IMR-90 (cell line): ENCODE measurements around the gene IL31RA. TPM values are rescaled to one million over a fixed set of nuclear protein-coding genes. Genes with fewer than 3 reads are reported as not detected.

Experiments used
- ATAC-seq: fragments of 200-7000 bp; cut with Tn5 transposase; 2 replicates; pipeline ENCODE4 v1.9.1; 2020; ENCODE audit warnings: low read depth, mild to moderate bottlenecking, moderate library complexity
- BruUV-seq: library from RNA; stranded (reverse); fragments of 400-500 nt; replicated peaks from 2 replicates; lab custom pipeline; 2021; lab: Mats Ljungman, UMichigan
- CTCF ChIA-PET: fragments of 300-600 bp; formaldehyde crosslinking; extraction: SDS; loops from one replicate; lab custom pipeline; 2021; ENCODE audit warnings: antibody characterized with exemption; lab: Yijun Ruan, JAX
- POLR2A ChIA-PET: fragments of 300-600 bp; sonication (Branson Sonifier 250); formaldehyde crosslinking; loops from one replicate; lab custom pipeline; 2022; ENCODE audit warnings: antibody characterized with exemption; ENCODE audit not compliant: unreplicated experiment; lab: Charles Lee
- DNase-seq: peaks from one replicate; pipeline ENCODE4 v3.0.0; 2013
- H2AFZ ChIP-seq: replicated peaks from 2 replicates; pipeline ENCODE3; 2013; ENCODE audit warnings: low read length, mild to moderate bottlenecking; ENCODE audit not compliant: poor library complexity
- H2AK5ac ChIP-seq: 2 replicates; pipeline ENCODE4 v1.6.1; 2013; ENCODE audit warnings: low read depth, low read length, inconsistent platforms
- H2AK9ac ChIP-seq: replicated peaks from 2 replicates; pipeline ENCODE3; 2013; ENCODE audit warnings: mild to moderate bottlenecking, low read depth, low read length, moderate library complexity; ENCODE audit not compliant: poor library complexity
- H2BK120ac ChIP-seq: 2 replicates; pipeline ENCODE4 v1.6.1; 2013; ENCODE audit warnings: low read depth, low read length, inconsistent platforms
- H2BK15ac ChIP-seq: 3 replicates; pipeline ENCODE4 v1.6.1; 2013; ENCODE audit warnings: low read depth, low read length, inconsistent platforms
- H2BK20ac ChIP-seq: 2 replicates; pipeline ENCODE4 v1.6.1; 2013; ENCODE audit warnings: low read depth, mild to moderate bottlenecking, inconsistent platforms, low read length, moderate library complexity
- H2BK5ac ChIP-seq: 2 replicates; pipeline ENCODE4 v1.6.1; 2013; ENCODE audit warnings: mild to moderate bottlenecking, low read depth, low read length, inconsistent platforms; ENCODE audit not compliant: poor library complexity, severe bottlenecking
- H3K14ac ChIP-seq: replicated peaks from 2 replicates; pipeline ENCODE4 v1.6.1; 2013; ENCODE audit warnings: low read depth, low read length, inconsistent platforms
- H3K18ac ChIP-seq: 2 replicates; pipeline ENCODE4 v1.6.1; 2013; ENCODE audit warnings: low read depth, low read length, control low read depth
- H3K23ac ChIP-seq: 2 replicates; pipeline ENCODE4 v1.6.1; 2013; ENCODE audit warnings: low read depth, low read length, inconsistent platforms
- H3K27ac ChIP-seq: 2 replicates; pipeline ENCODE4 v1.5.1; 2013; ENCODE audit warnings: mild to moderate bottlenecking, control low read depth, low read length; ENCODE audit not compliant: insufficient read depth
- H3K27me3 ChIP-seq: 2 replicates; pipeline ENCODE4 v1.6.1; 2013; ENCODE audit warnings: low read length; ENCODE audit not compliant: control insufficient read depth, insufficient read depth
- H3K36me3 ChIP-seq: 2 replicates; pipeline ENCODE4 v1.6.1; 2013; ENCODE audit warnings: low read length, mixed read lengths; ENCODE audit not compliant: control insufficient read depth, insufficient read depth
- H3K4ac ChIP-seq: 2 replicates; pipeline ENCODE4 v1.6.1; 2013; ENCODE audit warnings: low read depth, low read length, inconsistent platforms
- H3K4me1 ChIP-seq: 2 replicates; pipeline ENCODE4 v1.6.1; 2013; ENCODE audit warnings: low read length, mixed read lengths; ENCODE audit not compliant: control insufficient read depth, insufficient read depth
- H3K4me2 ChIP-seq: 2 replicates; pipeline ENCODE4 v1.6.1; 2013; ENCODE audit warnings: low read depth, mild to moderate bottlenecking, control low read depth, low read length, moderate library complexity
- H3K4me3 ChIP-seq: 2 replicates; pipeline ENCODE4 v1.5.1; 2013; ENCODE audit warnings: low read depth, mild to moderate bottlenecking, control low read depth, low read length, moderate library complexity; ENCODE audit not compliant: insufficient read depth
- H3K56ac ChIP-seq: 2 replicates; pipeline ENCODE4 v1.6.1; 2013; ENCODE audit warnings: low read length, inconsistent platforms; ENCODE audit not compliant: insufficient read depth; ENCODE audit errors: extremely low read depth
- H3K79me1 ChIP-seq, 2 experiments: 2 replicates each; pipeline ENCODE4 v1.6.1; 2013; ENCODE audit warnings: low read length in 2 of 2, inconsistent platforms in 1 of 2, low read depth in 1 of 2
- H3K9ac ChIP-seq: 2 replicates; pipeline ENCODE4 v1.6.1; 2013; ENCODE audit warnings: low read depth, low read length, control low read depth
- H3K9me1 ChIP-seq: 2 replicates; pipeline ENCODE4 v1.6.1; 2013; ENCODE audit warnings: low read length, inconsistent platforms; ENCODE audit not compliant: insufficient read depth
- H3K9me3 ChIP-seq: 2 replicates; pipeline ENCODE4 v1.6.1; 2013; ENCODE audit warnings: low read length; ENCODE audit not compliant: control insufficient read depth, insufficient read depth
- H4K20me1 ChIP-seq: 2 replicates; pipeline ENCODE4 v1.6.1; 2013; ENCODE audit warnings: low read length, inconsistent platforms; ENCODE audit not compliant: insufficient read depth
- H4K5ac ChIP-seq: 2 replicates; pipeline ENCODE4 v1.6.1; 2013; ENCODE audit warnings: mild to moderate bottlenecking, low read depth, low read length, control low read depth
- H4K8ac ChIP-seq, 2 experiments: 2 replicates each; pipeline ENCODE4 v1.6.1; 2013; ENCODE audit warnings: low read depth in 2 of 2, low read length in 2 of 2, control low read depth in 1 of 2, inconsistent platforms in 1 of 2
- H4K91ac ChIP-seq: 2 replicates; pipeline ENCODE4 v1.6.1; 2013; ENCODE audit warnings: low read depth, low read length, inconsistent platforms; ENCODE audit not compliant: insufficient read depth
- BHLHE40 ChIP-seq: fragments of 150-350 bp; IDR thresholded peaks from 2 replicates; pipeline ENCODE4 v1.6.1; 2016; ENCODE audit warnings: mild to moderate bottlenecking, low read depth, low read length
- CEBPB ChIP-seq: IDR thresholded peaks from 2 replicates; pipeline ENCODE4 v1.6.1; 2012; ENCODE audit warnings: low read depth, low read length, improper control_type of control experiment
- CHD1 ChIP-seq: IDR thresholded peaks from 2 replicates; pipeline ENCODE4 v1.6.1; 2012; ENCODE audit warnings: low read depth, low read length, improper control_type of control experiment
- ELK1 ChIP-seq: fragments of 150-350 bp; IDR thresholded peaks from 2 replicates; pipeline ENCODE4 v1.6.1; 2016; ENCODE audit warnings: low read depth, mild to moderate bottlenecking, low read length, moderate library complexity, borderline replicate concordance
- FOS ChIP-seq: fragments of 150-350 bp; IDR thresholded peaks from 2 replicates; pipeline ENCODE4 v1.6.1; 2016; ENCODE audit warnings: low read depth, low read length
- MAFK ChIP-seq: IDR thresholded peaks from 2 replicates; pipeline ENCODE4 v1.6.1; 2012; ENCODE audit warnings: low read depth, low read length, improper control_type of control experiment
- MAZ ChIP-seq: IDR thresholded peaks from 2 replicates; pipeline ENCODE4 v1.6.1; 2012; ENCODE audit warnings: low read depth, mild to moderate bottlenecking, low read length, improper control_type of control experiment, moderate library complexity, borderline replicate concordance
- MXI1 ChIP-seq: IDR thresholded peaks from 2 replicates; pipeline ENCODE4 v1.6.1; 2012; ENCODE audit warnings: low read depth, mild to moderate bottlenecking, low read length, moderate library complexity, borderline replicate concordance
- NFE2L2 ChIP-seq: fragments of 150-350 bp; IDR thresholded peaks from 2 replicates; pipeline ENCODE4 v1.6.1; 2016; ENCODE audit warnings: low read depth, mild to moderate bottlenecking, low read length
- POLR2A ChIP-seq: IDR thresholded peaks from 2 replicates; pipeline ENCODE4 v1.6.1; 2012; ENCODE audit warnings: mild to moderate bottlenecking, low read depth, low read length
- RAD21 ChIP-seq: IDR thresholded peaks from 2 replicates; pipeline ENCODE4 v1.6.1; 2012; ENCODE audit warnings: low read length, improper control_type of control experiment
- RCOR1 ChIP-seq: IDR thresholded peaks from 2 replicates; pipeline ENCODE4 v1.6.1; 2012; ENCODE audit warnings: mild to moderate bottlenecking, low read length, improper control_type of control experiment; ENCODE audit not compliant: insufficient replicate concordance
- RFX5 ChIP-seq: IDR thresholded peaks from 2 replicates; pipeline ENCODE4 v1.8.0; 2012; ENCODE audit warnings: low read depth, mild to moderate bottlenecking, low read length, moderate library complexity
- SMC3 ChIP-seq: fragments of 150-350 bp; IDR thresholded peaks from 2 replicates; pipeline ENCODE4 v1.6.1; 2016; ENCODE audit warnings: low read depth, mild to moderate bottlenecking, antibody characterized with exemption, low read length, moderate library complexity
- USF2 ChIP-seq: fragments of 150-350 bp; IDR thresholded peaks from 2 replicates; pipeline ENCODE4 v1.6.1; 2017; ENCODE audit warnings: mild to moderate bottlenecking, antibody characterized with exemption, low read length, low read depth
- WGBS, 2 experiments: methylation state at CpG; one replicate each; pipeline versions ENCODE4 v1.1.5 to v1.1.7; 2013; ENCODE audit warnings: missing lambda C conversion rate in 2 of 2; ENCODE audit not compliant: insufficient read length in 1 of 2; ENCODE audit errors: extremely low coverage in 2 of 2; 5-methylcytosine and 5-hydroxymethylcytosine counted together
- dilution Hi-C: fragments of 300-500 bp; cut with HindIII; formaldehyde crosslinking; loops from one replicate; pipeline ENCODE4 v1.14.3; 2018; ENCODE audit warnings: low sequenced_read_pairs; ENCODE audit not compliant: unreplicated experiment
- in situ Hi-C: fragments of 300-500 bp; cut with MboI; formaldehyde crosslinking; loops from 3 replicates; pipeline ENCODE4 v1.14.3; 2019; ENCODE audit warnings: low sequenced_read_pairs, inconsistent platforms, mixed read lengths
- intact Hi-C: fragments of 100-400 bp; cut with micrococcal nuclease; formaldehyde crosslinking; loops from 2 replicates; pipeline ENCODE4 v1.10.0; 2022
- polyA plus RNA-seq, 3 experiments: library from polyadenylated mRNA; depleted of rRNA; stranded (reverse); fragments of >200 nt; gene quantifications; 2 replicates each; pipeline ENCODE4 v1.2.3, GENCODE V29; 2012; ENCODE audit warnings: low replicate concordance in 1 of 3
- total RNA-seq: library from RNA; depleted of rRNA; stranded (reverse); fragments of >200 nt; gene quantifications from 2 replicates; pipeline ENCODE4 v1.2.3, GENCODE V29; 2012
- TF ChIP-seq, protein P1 (sequence below): conservative IDR thresholded peaks from 2 replicates; pipeline ENCODE4 v1.5.1; 2012; ENCODE audit warnings: mild to moderate bottlenecking, low read depth, low read length, improper control_type of control experiment

Gene IL31RA
- total and polyA plus RNA-seq, 2 of the 4 experiments (the other 2 are of a cell fraction) = 0.39 to 0.90 TPM

GRCh38 chr5:55959208-55959607, 108.1 kb downstream of the IL31RA start:
- no peak for ATAC-seq
- no peak overlapping the region for H3K9ac ChIP-seq
- H4K91ac ChIP-seq = no peak overlapping the region
- no peak overlapping the region for H2BK5ac ChIP-seq
- POLR2A ChIA-PET = interaction anchor here (0.6 kb wide), 1 partner anchor 12 kb away, joined by 4 read pairs; no protein-coding TSS in a partner anchor
- no peak overlapping the region for H2AK5ac ChIP-seq
- no peak overlapping the region for H2BK120ac ChIP-seq
- no peak overlapping the region for H4K8ac ChIP-seq
- H3K9me1 ChIP-seq = peaks cover 3% of the 10 kb centered on the region
- H3K18ac ChIP-seq = no peak overlapping the region
- no CpG with 5 or more reads among the region's 1 CpG for WGBS, 2 experiments
- H3K4me2 ChIP-seq = no peak overlapping the region
- no peaks in the 10 kb centered on the region; the same call in 1 of the 2 replicates for H4K20me1 ChIP-seq
- H3K56ac ChIP-seq = no peak overlapping the region
- intact Hi-C loops (loop anchor here (2.0 kb wide), 1 partner anchor 16 kb away; no protein-coding TSS in a partner anchor), in situ Hi-C loops (loop anchor here (25.0 kb wide), 1 partner anchor 1253 kb away; no protein-coding TSS in a partner anchor), dilution Hi-C loops (no loop called here)
- no peak overlapping the region for H3K4ac ChIP-seq
- H4K5ac ChIP-seq = no peak overlapping the region
- no peaks in the 10 kb centered on the region for H3K4me1 ChIP-seq
- no peak for TF ChIP-seq USF2
- TF ChIP-seq MAZ = no peak
- no peak for TF ChIP-seq RFX5
- TF ChIP-seq MAFK = no peak
- no peak for TF ChIP-seq FOS
- no peak for TF ChIP-seq CHD1
- no peak for TF ChIP-seq ELK1
- TF ChIP-seq SMC3 = no peak
- no peak for TF ChIP-seq RCOR1
- no peak for TF ChIP-seq BHLHE40
- no peak for TF ChIP-seq NFE2L2
- no peak for TF ChIP-seq POLR2A
- TF ChIP-seq MXI1 = no peak
- no peak for TF ChIP-seq RAD21
- TF ChIP-seq CEBPB = no peak
- TF ChIP-seq, protein P1, sequence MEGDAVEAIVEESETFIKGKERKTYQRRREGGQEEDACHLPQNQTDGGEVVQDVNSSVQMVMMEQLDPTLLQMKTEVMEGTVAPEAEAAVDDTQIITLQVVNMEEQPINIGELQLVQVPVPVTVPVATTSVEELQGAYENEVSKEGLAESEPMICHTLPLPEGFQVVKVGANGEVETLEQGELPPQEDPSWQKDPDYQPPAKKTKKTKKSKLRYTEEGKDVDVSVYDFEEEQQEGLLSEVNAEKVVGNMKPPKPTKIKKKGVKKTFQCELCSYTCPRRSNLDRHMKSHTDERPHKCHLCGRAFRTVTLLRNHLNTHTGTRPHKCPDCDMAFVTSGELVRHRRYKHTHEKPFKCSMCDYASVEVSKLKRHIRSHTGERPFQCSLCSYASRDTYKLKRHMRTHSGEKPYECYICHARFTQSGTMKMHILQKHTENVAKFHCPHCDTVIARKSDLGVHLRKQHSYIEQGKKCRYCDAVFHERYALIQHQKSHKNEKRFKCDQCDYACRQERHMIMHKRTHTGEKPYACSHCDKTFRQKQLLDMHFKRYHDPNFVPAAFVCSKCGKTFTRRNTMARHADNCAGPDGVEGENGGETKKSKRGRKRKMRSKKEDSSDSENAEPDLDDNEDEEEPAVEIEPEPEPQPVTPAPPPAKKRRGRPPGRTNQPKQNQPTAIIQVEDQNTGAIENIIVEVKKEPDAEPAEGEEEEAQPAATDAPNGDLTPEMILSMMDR = no peak
- H3K27me3 ChIP-seq = no peaks in the 10 kb centered on the region
- H3K27ac ChIP-seq = no peak overlapping the region
- peaks cover 26 to 44% of the 10 kb centered on the region in 2 experiments for H3K79me1 ChIP-seq
- H2AK9ac ChIP-seq = no peak overlapping the region
- H3K9me3 ChIP-seq = no peaks in the 10 kb centered on the region
- no peak overlapping the region for H2BK15ac ChIP-seq
- DNase-seq = no peak
- no peak overlapping the region for H2BK20ac ChIP-seq
- H3K23ac ChIP-seq = no peak overlapping the region
- no peak overlapping the region for H3K14ac ChIP-seq
- H3K4me3 ChIP-seq = no peak overlapping the region
- BruUV-seq = no TSS peak
- H2AFZ ChIP-seq = no peak overlapping the region
- H3K36me3 ChIP-seq = peaks cover 59% of the 10 kb centered on the region
- CTCF ChIA-PET = no interaction called here
